ENCODE results near the gene NEDD8.

DNA sequence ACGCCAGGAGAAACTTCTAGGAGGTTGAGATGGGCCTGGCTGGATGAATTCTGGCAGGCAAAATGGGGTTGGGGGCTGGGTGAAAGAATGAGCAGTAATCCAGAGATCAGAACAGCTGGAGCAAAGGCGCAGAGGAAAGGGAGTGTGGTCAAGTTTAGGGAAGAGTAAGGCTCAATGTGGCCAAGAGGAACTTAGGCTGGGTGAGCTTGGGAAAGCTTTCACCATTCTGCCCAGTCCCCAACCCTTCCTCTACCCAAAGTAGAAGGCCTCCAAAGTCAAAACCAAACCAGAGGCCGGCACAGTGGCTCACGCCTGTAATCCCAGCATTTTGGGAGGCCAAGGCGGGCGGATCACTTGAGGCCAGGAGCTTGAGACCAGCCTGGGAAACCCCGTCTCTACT, 49.5 kb upstream of the NEDD8 start:
- TF ChIP-seq EZH2phosphoT487 (IDR thresholded peaks at IDR 0.05; ENCODE audit: borderline replicate concordance, low read length) (no peak), EZH2 (IDR thresholded peaks at IDR 0.05; ENCODE audit: low read length, unreplicated experiment) (no peak)
- TF ChIP-seq, protein P1, sequence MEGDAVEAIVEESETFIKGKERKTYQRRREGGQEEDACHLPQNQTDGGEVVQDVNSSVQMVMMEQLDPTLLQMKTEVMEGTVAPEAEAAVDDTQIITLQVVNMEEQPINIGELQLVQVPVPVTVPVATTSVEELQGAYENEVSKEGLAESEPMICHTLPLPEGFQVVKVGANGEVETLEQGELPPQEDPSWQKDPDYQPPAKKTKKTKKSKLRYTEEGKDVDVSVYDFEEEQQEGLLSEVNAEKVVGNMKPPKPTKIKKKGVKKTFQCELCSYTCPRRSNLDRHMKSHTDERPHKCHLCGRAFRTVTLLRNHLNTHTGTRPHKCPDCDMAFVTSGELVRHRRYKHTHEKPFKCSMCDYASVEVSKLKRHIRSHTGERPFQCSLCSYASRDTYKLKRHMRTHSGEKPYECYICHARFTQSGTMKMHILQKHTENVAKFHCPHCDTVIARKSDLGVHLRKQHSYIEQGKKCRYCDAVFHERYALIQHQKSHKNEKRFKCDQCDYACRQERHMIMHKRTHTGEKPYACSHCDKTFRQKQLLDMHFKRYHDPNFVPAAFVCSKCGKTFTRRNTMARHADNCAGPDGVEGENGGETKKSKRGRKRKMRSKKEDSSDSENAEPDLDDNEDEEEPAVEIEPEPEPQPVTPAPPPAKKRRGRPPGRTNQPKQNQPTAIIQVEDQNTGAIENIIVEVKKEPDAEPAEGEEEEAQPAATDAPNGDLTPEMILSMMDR (conservative IDR thresholded peaks at IDR 0.05; ENCODE audit: low read depth, low read length): no peak
